ENCODE results near the gene CCDC158.
"Not testable (repeated sequence)": the region's sequence is repeated elsewhere in the genome, so short reads cannot be mapped to it uniquely, and the experiment has no call there.

Gene CCDC158

GRCh38 chr4:76457885-76458284, 36.9 kb upstream of the CCDC158 start:
- no peak overlapping the region for H3K4me3 ChIP-seq (replicated peaks; ENCODE audit: low read depth, low read length)
- DNase-seq (ENCODE audit: low read depth), result peak; percentile 30
- no peak for TF ChIP-seq CTCF (IDR thresholded peaks at IDR 0.05; ENCODE audit: low read length, missing control alignments)

- not testable (repeated sequence) for DNase-seq (ENCODE audit: low read depth); H3K4me3 ChIP-seq (replicated peaks; ENCODE audit: low read depth, low read length)
Measured at GRCh38 chr4:76454073-76454472, 33.1 kb upstream of the CCDC158 start.

- TF ChIP-seq CTCF (IDR thresholded peaks at IDR 0.05; ENCODE audit: low read length, missing control alignments), result no peak
- no peak for DNase-seq (ENCODE audit: low read depth)
- no peak overlapping the region for H3K4me3 ChIP-seq (replicated peaks; ENCODE audit: low read depth, low read length)
Measured at GRCh38 chr4:76453232-76453631, 32.3 kb upstream of the CCDC158 start.

- peak; percentile 65 for DNase-seq (ENCODE audit: low read depth)
- no peak for TF ChIP-seq CTCF (IDR thresholded peaks at IDR 0.05; ENCODE audit: low read length, missing control alignments)
- no peak overlapping the region for H3K4me3 ChIP-seq (replicated peaks; ENCODE audit: low read depth, low read length)
Measured at GRCh38 chr4:76449833-76450232, 28.9 kb upstream of the CCDC158 start.

GRCh38 chr4:76449362-76449767, 28.4 kb upstream of the CCDC158 start:
- H3K4me3 ChIP-seq (replicated peaks; ENCODE audit: low read depth, low read length), result no peak overlapping the region
- peak; percentile 36 for DNase-seq (ENCODE audit: low read depth)
- no peak for TF ChIP-seq CTCF (IDR thresholded peaks at IDR 0.05; ENCODE audit: low read length, missing control alignments)

- no peak for DNase-seq (ENCODE audit: low read depth)
- no peak for TF ChIP-seq CTCF (IDR thresholded peaks at IDR 0.05; ENCODE audit: low read length, missing control alignments)
- no peak overlapping the region for H3K4me3 ChIP-seq (replicated peaks; ENCODE audit: low read depth, low read length)
Measured at GRCh38 chr4:76448211-76448610, 27.3 kb upstream of the CCDC158 start.

- DNase-seq (ENCODE audit: low read depth), result peak; percentile 67
- no peak for TF ChIP-seq CTCF (IDR thresholded peaks at IDR 0.05; ENCODE audit: low read length, missing control alignments)
- no peak overlapping the region for H3K4me3 ChIP-seq (replicated peaks; ENCODE audit: low read depth, low read length)
Measured at GRCh38 chr4:76447393-76447851, 26.5 kb upstream of the CCDC158 start.

Data from fibroblast of pulmonary artery (primary cell).